Measurements from ENCODE around the gene NPEPPS. TPM values are rescaled to one million over a fixed set of nuclear protein-coding genes. Genes with fewer than 3 reads are reported as not detected.
"Not testable (repeated sequence)": the region's sequence is repeated elsewhere in the genome, so short reads cannot be mapped to it uniquely, and the experiment has no call there.

The NPEPPS gene
- total RNA-seq, 1 experiment from 2014 or later, result 78.4 TPM

DNA sequence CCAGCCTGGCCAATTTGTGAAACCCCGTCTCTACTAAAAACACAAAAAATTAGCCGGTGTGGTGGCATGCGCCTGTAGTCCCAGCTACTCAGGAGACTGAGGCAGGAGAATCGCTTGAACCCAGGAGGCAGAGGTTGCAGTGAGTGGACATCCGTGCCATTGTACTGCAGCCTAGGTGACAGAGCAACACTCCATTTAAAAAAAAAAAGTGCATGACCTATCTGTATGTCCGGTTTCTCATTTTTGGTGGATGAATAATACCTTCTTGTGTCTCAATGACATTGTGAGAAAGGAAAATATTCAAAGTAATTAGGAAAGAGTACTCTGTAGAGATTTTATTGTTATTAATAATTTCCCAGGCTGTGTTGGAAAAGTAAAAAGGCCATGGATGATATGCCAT, 17.6 kb upstream of the NPEPPS start:
- H3K27ac Mint-ChIP-seq (ENCODE audit: low read depth, unreplicated experiment); H3K36me3 Mint-ChIP-seq (ENCODE audit: insufficient read depth, unreplicated experiment); H3K27me3 Mint-ChIP-seq (ENCODE audit: insufficient read depth, unreplicated experiment); H3K9me3 Mint-ChIP-seq (ENCODE audit: unreplicated experiment); BruUV-seq (replicated peaks); H3K4me3 Mint-ChIP-seq (ENCODE audit: unreplicated experiment); H3K4me1 Mint-ChIP-seq (ENCODE audit: insufficient read depth, unreplicated experiment); POLR2A ChIA-PET; DNase-seq (ENCODE audit: unreplicated experiment); CTCF ChIA-PET; intact Hi-C loops (cut with micrococcal nuclease): not testable (repeated sequence)

DNA sequence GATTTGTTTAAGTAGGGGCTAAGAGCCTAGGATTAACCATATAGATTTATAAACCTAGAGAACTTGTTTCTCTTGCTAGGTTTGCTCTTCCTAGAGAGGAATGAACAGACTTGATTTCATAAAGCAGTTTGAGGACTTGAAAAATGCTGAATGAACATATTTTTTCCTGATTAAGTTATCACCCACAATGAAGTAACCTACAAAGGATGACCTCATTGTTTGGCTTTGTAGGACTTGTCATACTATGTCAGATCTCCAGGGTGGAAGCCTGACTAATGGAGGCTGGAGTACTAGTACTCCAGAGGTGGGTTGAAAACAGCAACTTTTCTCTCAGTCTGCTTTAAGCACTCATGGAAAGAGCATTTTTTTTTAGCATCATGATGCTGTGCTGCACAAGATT, 12.0 kb upstream of the NPEPPS start:
- H3K36me3 Mint-ChIP-seq (ENCODE audit: insufficient read depth, unreplicated experiment); H3K27ac Mint-ChIP-seq (ENCODE audit: low read depth, unreplicated experiment); POLR2A ChIA-PET; DNase-seq (ENCODE audit: unreplicated experiment); H3K9me3 Mint-ChIP-seq (ENCODE audit: unreplicated experiment); H3K27me3 Mint-ChIP-seq (ENCODE audit: insufficient read depth, unreplicated experiment); CTCF ChIA-PET; H3K4me1 Mint-ChIP-seq (ENCODE audit: insufficient read depth, unreplicated experiment); BruUV-seq (replicated peaks); H3K4me3 Mint-ChIP-seq (ENCODE audit: unreplicated experiment); intact Hi-C loops (cut with micrococcal nuclease): not testable (repeated sequence)

DNA sequence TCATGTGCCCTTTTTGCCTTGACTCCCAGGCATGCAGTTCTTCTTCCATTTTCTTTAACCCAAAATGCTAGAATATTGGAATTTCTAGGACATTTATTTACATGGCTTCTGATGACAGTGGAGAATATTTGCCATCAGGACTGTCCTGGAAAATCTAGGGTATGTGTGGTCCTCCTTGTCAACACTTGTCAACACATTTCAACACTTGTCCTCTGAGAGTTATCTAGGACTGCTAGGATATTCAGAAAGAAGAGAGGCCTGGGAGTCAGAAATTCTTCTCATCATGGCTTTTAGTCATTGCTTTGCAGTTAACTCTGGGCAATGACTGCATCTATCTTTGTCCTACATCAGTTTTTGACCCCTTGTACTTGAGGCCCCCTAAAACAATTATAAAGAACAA, 11.5 kb upstream of the NPEPPS start:
- not testable (repeated sequence) for H3K9me3 Mint-ChIP-seq (ENCODE audit: unreplicated experiment)

DNA sequence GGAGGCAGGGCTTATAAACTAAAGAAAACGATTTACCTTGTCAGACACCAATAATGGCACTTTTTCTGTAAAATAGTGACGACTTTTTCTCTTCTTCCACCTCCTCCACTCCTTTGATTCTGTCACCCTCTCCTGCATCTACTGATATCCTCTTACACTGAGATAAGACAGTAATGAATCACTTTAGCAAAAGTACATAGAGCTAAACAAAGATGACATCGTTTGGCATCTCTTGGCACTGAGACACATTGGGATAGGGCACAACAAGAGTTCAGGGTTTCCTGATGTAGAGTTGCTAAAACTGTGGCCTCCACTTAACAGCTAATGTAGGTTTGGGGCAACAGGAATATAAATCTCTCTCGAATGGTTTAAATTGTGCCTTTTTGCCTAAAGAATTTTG, 10.6 kb upstream of the NPEPPS start:
- BruUV-seq (replicated peaks); CTCF ChIA-PET; intact Hi-C loops (cut with micrococcal nuclease); DNase-seq (ENCODE audit: unreplicated experiment); H3K27ac Mint-ChIP-seq (ENCODE audit: low read depth, unreplicated experiment); H3K9me3 Mint-ChIP-seq (ENCODE audit: unreplicated experiment); H3K4me3 Mint-ChIP-seq (ENCODE audit: unreplicated experiment); H3K4me1 Mint-ChIP-seq (ENCODE audit: insufficient read depth, unreplicated experiment); H3K27me3 Mint-ChIP-seq (ENCODE audit: insufficient read depth, unreplicated experiment); H3K36me3 Mint-ChIP-seq (ENCODE audit: insufficient read depth, unreplicated experiment); POLR2A ChIA-PET: not testable (repeated sequence)

More for the DNA sequence above, 11.5 kb upstream of the NPEPPS start:
- H3K36me3 Mint-ChIP-seq (ENCODE audit: insufficient read depth, unreplicated experiment); H3K4me3 Mint-ChIP-seq (ENCODE audit: unreplicated experiment); H3K27me3 Mint-ChIP-seq (ENCODE audit: insufficient read depth, unreplicated experiment); POLR2A ChIA-PET; BruUV-seq (replicated peaks); CTCF ChIA-PET; H3K27ac Mint-ChIP-seq (ENCODE audit: low read depth, unreplicated experiment); intact Hi-C loops (cut with micrococcal nuclease); DNase-seq (ENCODE audit: unreplicated experiment); H3K4me1 Mint-ChIP-seq (ENCODE audit: insufficient read depth, unreplicated experiment): not testable (repeated sequence)

DNA sequence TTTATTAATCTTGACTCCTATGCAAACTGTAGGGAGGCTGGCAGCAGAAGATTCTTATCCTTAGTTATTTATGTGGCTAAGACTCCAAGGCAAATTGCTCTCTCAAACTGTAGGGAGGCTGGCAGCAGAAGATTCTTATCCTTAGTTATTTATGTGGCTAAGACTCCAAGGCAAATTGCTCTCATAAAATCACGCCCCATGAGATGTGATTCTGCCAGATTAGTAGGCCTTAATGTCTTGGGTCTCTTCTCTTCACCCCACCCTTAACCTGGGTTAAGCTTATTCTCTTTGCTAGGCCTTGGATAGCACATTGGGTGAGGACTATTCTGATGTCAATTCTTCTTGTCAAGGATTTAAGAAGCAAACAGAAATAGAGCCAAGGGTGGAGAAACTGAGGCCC, 9.5 kb upstream of the NPEPPS start:
- CTCF ChIA-PET, POLR2A ChIA-PET: not testable (repeated sequence)

DNA sequence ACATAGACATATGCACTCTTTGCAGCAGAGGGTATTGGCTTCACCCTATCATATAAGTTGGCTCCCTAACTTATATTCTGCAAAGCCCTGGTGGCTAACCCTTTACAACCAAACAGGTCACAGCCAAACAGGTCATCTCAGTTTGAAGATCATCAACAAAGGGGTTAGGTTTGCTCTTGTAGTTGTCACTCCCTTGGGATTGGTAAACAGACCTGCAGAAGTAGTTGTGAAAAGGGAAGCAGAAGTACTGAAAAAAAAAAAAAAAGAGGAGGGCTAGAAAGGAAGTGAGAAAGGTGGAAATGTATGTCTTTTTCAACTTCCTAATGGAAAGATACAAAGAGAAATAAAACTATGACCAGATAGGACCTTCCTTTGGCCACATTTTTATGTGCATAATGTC, 8.6 kb upstream of the NPEPPS start:
- H3K27me3 Mint-ChIP-seq (ENCODE audit: insufficient read depth, unreplicated experiment); H3K36me3 Mint-ChIP-seq (ENCODE audit: insufficient read depth, unreplicated experiment); BruUV-seq (replicated peaks); intact Hi-C loops (cut with micrococcal nuclease); H3K4me3 Mint-ChIP-seq (ENCODE audit: unreplicated experiment); DNase-seq (ENCODE audit: unreplicated experiment); H3K27ac Mint-ChIP-seq (ENCODE audit: low read depth, unreplicated experiment); POLR2A ChIA-PET; H3K4me1 Mint-ChIP-seq (ENCODE audit: insufficient read depth, unreplicated experiment); H3K9me3 Mint-ChIP-seq (ENCODE audit: unreplicated experiment); CTCF ChIA-PET: not testable (repeated sequence)

More for the DNA sequence above, 9.5 kb upstream of the NPEPPS start:
- DNase-seq (ENCODE audit: unreplicated experiment); H3K27ac Mint-ChIP-seq (ENCODE audit: low read depth, unreplicated experiment); H3K9me3 Mint-ChIP-seq (ENCODE audit: unreplicated experiment); H3K27me3 Mint-ChIP-seq (ENCODE audit: insufficient read depth, unreplicated experiment); intact Hi-C loops (cut with micrococcal nuclease); H3K36me3 Mint-ChIP-seq (ENCODE audit: insufficient read depth, unreplicated experiment); H3K4me1 Mint-ChIP-seq (ENCODE audit: insufficient read depth, unreplicated experiment); H3K4me3 Mint-ChIP-seq (ENCODE audit: unreplicated experiment); BruUV-seq (replicated peaks): not testable (repeated sequence)

DNA sequence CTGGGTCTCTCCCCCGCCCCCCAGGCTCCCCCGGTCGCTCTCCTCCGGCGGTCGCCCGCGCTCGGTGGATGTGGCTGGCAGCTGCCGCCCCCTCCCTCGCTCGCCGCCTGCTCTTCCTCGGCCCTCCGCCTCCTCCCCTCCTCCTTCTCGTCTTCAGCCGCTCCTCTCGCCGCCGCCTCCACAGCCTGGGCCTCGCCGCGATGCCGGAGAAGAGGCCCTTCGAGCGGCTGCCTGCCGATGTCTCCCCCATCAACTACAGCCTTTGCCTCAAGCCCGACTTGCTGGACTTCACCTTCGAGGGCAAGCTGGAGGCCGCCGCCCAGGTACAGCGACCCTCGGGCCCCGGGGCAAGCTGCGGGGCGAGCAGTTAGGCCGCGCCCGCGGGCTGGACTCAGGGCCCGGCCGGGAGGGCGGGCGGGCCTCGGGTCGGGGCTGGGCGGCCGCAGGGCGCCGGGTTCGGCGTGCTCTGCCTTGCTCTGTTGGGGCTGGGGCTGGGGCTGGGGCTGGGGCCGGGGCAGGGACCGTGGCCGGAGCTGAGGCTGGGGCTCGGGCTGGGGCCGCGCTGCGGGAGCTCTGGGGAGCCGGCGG, 419 bp downstream of the NPEPPS start:
- H3K4me1 Mint-ChIP-seq (ENCODE audit: insufficient read depth, unreplicated experiment); H3K27me3 Mint-ChIP-seq (ENCODE audit: insufficient read depth, unreplicated experiment); H3K9me3 Mint-ChIP-seq (ENCODE audit: unreplicated experiment); intact Hi-C loops (cut with micrococcal nuclease); DNase-seq (ENCODE audit: unreplicated experiment); BruUV-seq (replicated peaks): not testable (repeated sequence)
- H3K4me3 Mint-ChIP-seq (ENCODE audit: unreplicated experiment), result peak overlapping the region; percentile 87
- POLR2A ChIA-PET, result interaction anchor here (0.6 to 1.1 kb wide), 2 partner anchors 88 to 636 kb away, joined by 3 read pairs; no protein-coding TSS in a partner anchor
- H3K36me3 Mint-ChIP-seq (ENCODE audit: insufficient read depth, unreplicated experiment), result peaks cover 16% of the 10 kb centered on the region
- CTCF ChIA-PET, result interaction anchor here (0.6 kb wide), 1 partner anchor 30 kb away, joined by 4 read pairs; no protein-coding TSS in a partner anchor
- H3K27ac Mint-ChIP-seq (ENCODE audit: low read depth, unreplicated experiment), result peak overlapping the region; percentile 79

DNA sequence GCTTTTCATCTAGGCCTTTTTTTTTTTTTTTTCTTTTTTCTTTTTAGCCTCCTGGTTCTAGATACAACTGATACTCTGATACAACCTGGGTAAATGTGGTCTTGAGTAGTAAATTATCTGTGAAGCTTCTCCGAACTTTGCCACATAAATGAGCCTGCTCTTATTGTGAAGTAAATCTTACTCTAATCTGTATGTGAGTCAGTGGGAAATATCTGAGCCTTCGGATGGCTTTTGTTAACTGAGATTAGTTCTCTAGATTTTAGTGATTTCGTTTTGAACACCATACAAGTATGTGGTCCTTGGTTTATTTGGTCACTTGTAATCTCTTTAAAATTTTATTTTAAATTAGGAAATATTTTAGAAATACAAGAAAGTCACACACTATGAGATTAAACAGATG, 8.2 kb downstream of the NPEPPS start:
- BruUV-seq (replicated peaks); H3K4me1 Mint-ChIP-seq (ENCODE audit: insufficient read depth, unreplicated experiment); DNase-seq (ENCODE audit: unreplicated experiment); H3K9me3 Mint-ChIP-seq (ENCODE audit: unreplicated experiment); H3K27me3 Mint-ChIP-seq (ENCODE audit: insufficient read depth, unreplicated experiment); intact Hi-C loops (cut with micrococcal nuclease); POLR2A ChIA-PET; H3K4me3 Mint-ChIP-seq (ENCODE audit: unreplicated experiment): not testable (repeated sequence)
- Mint-ChIP-seq H3K27ac (ENCODE audit: low read depth, unreplicated experiment) (peak overlapping the region; percentile 61), H3K36me3 (ENCODE audit: insufficient read depth, unreplicated experiment) (peaks cover 22% of the 10 kb centered on the region)
- CTCF ChIA-PET, result interaction anchor here (0.7 kb wide), 1 partner anchor 10 kb away, joined by 3 read pairs; no protein-coding TSS in a partner anchor

DNA sequence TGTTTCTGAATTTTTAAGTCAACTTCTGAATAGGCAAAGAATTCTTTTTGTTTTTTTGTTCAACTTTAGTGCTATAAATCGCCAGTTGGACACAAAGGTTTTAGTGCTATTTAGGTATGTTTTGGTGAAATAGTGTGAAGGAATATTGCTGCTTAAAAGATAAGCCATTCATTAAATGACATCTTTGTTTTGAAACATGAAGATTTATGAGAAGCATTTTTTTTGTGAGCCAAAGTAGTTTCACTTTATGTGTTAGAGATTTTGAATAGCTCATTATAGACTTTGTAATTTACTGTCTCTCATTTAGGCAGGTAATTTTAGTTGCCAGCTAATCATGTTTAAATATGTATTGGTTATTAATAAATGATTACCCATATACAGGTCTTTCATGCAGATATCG, 10.8 kb downstream of the NPEPPS start:
- H3K4me3 Mint-ChIP-seq (ENCODE audit: unreplicated experiment); BruUV-seq (replicated peaks); DNase-seq (ENCODE audit: unreplicated experiment); H3K9me3 Mint-ChIP-seq (ENCODE audit: unreplicated experiment); intact Hi-C loops (cut with micrococcal nuclease); H3K27me3 Mint-ChIP-seq (ENCODE audit: insufficient read depth, unreplicated experiment); H3K4me1 Mint-ChIP-seq (ENCODE audit: insufficient read depth, unreplicated experiment); POLR2A ChIA-PET; H3K27ac Mint-ChIP-seq (ENCODE audit: low read depth, unreplicated experiment): not testable (repeated sequence)
- CTCF ChIA-PET, result interaction anchor here (0.6 to 0.7 kb wide), 2 partner anchors 311 to 1574 kb away, joined by 3 read pairs; no protein-coding TSS in a partner anchor
- peaks cover 16% of the 10 kb centered on the region for H3K36me3 Mint-ChIP-seq (ENCODE audit: insufficient read depth, unreplicated experiment)

DNA sequence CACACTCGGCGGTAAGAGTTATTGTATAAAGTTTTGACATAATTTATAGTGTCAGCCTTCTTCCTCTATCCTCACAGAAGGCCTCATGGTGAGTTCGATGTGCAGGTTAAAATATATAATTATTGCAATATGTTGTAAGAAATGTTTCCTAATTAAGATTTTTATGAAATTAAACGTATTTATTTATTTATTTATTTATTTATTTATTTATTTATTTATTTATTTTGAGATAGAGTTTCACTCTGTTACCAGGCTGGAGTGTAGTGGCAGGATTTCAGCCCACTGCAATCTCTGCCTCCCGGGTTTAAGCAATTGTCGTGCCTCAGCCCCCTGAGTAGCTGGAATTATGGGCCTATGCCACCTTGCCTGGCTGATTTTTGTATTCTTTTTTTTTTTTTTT, 13.4 kb downstream of the NPEPPS start:
- H3K27ac Mint-ChIP-seq (ENCODE audit: low read depth, unreplicated experiment); POLR2A ChIA-PET; H3K4me3 Mint-ChIP-seq (ENCODE audit: unreplicated experiment); intact Hi-C loops (cut with micrococcal nuclease); H3K27me3 Mint-ChIP-seq (ENCODE audit: insufficient read depth, unreplicated experiment); DNase-seq (ENCODE audit: unreplicated experiment); CTCF ChIA-PET; BruUV-seq (replicated peaks); H3K4me1 Mint-ChIP-seq (ENCODE audit: insufficient read depth, unreplicated experiment); H3K9me3 Mint-ChIP-seq (ENCODE audit: unreplicated experiment): not testable (repeated sequence)
- peaks cover 31% of the 10 kb centered on the region for H3K36me3 Mint-ChIP-seq (ENCODE audit: insufficient read depth, unreplicated experiment)

Measured in MCF 10A (cell line).